ENCODE measurements around the gene S100A13. TPM values are rescaled to one million over a fixed set of nuclear protein-coding genes. Genes with fewer than 3 reads are reported as not detected.
"Not testable (repeated sequence)": the region's sequence is repeated elsewhere in the genome, so short reads cannot be mapped to it uniquely, and the experiment has no call there.

The S100A13 gene
- polyA plus RNA-seq, 1 experiment, result 310 TPM

DNA sequence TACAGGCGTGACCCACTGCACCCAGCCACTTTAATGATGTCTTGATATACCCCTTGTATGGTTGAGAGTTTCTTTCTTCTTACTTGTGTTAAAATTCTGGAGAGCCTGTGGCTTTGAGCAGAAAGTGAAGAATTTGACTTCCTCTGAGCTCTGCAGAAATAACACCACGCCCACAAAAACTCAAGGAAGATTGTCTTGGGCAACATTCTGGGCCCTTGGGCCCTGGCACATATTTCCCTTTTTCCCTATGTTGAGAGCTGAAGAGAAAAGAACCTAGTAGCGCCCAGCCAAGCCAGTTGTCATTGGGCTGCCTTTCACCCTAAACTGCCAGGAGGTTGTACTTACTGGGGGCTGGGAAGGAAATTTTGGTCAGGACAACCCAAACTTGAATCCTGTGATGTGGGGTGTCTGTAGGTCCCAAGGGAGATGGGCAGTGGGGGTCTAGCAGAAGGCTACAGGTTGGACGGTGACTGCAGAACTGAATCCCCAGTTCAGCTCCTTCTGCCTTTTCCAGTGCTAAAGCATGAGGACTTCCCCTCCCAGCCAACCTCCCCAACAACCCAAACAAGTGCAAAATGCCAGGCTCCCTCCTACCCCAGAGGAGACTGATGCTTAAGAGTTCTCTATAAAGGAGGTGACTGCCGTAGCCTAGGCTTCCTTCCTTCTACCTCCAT lies 19.5 kb upstream of the S100A13 start:
- no peak for DNase-seq (ENCODE audit: low read depth, low spot score)
- H3K27ac ChIP-seq (ENCODE audit: low read depth, low read length), result no peak overlapping the region
- TF ChIP-seq, protein P1, sequence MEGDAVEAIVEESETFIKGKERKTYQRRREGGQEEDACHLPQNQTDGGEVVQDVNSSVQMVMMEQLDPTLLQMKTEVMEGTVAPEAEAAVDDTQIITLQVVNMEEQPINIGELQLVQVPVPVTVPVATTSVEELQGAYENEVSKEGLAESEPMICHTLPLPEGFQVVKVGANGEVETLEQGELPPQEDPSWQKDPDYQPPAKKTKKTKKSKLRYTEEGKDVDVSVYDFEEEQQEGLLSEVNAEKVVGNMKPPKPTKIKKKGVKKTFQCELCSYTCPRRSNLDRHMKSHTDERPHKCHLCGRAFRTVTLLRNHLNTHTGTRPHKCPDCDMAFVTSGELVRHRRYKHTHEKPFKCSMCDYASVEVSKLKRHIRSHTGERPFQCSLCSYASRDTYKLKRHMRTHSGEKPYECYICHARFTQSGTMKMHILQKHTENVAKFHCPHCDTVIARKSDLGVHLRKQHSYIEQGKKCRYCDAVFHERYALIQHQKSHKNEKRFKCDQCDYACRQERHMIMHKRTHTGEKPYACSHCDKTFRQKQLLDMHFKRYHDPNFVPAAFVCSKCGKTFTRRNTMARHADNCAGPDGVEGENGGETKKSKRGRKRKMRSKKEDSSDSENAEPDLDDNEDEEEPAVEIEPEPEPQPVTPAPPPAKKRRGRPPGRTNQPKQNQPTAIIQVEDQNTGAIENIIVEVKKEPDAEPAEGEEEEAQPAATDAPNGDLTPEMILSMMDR (IDR thresholded peaks at IDR 0.05; ENCODE audit: low read depth, low read length), result no peak
- ChIA-PET CTCF (interaction anchor here (1.4 kb wide), 1 partner anchor 19 kb away, joined by 6 read pairs; the partner anchor contains the start of gene S100A13), POLR2A (interaction anchor here (2.1 to 2.7 kb wide), 2 partner anchors 13 to 20 kb away, joined by 8 to 14 read pairs; partner anchors contain the start of genes CHTOP and S100A13)
- no peaks in the 10 kb centered on the region for H3K27me3 ChIP-seq (ENCODE audit: control insufficient read depth, insufficient read depth, low read length)
- no peaks in the 10 kb centered on the region for H3K9me3 ChIP-seq (ENCODE audit: control insufficient read depth, insufficient read depth, low read length)
- no peak overlapping the region for H3K4me3 ChIP-seq (ENCODE audit: low read depth, low read length)

DNA sequence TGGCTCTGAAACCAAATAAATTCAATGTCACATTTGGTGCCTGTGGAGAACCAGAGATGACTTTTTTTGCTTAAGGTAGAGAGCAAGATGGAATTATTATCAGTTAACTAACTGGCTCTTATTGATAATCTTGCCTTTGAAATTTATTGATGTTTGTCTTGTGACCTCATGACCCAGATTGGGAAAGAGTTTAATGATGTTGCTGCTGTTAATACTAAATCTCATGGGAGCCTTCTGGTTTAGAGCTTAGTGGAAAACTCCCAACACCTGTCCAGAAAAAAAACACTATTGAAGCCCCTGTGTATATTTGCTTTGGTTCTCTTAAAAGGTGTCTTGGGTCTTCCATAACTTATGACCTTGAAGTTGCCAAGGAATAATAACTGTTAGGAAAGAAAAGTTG lies 16.5 kb upstream of the S100A13 start:
- Histone ChIP-seq H3K4me3 (ENCODE audit: low read depth, low read length) (no peak overlapping the region), H3K27me3 (ENCODE audit: control insufficient read depth, insufficient read depth, low read length) (no peaks in the 10 kb centered on the region), H3K27ac (ENCODE audit: low read depth, low read length) (no peak overlapping the region), H3K9me3 (ENCODE audit: control insufficient read depth, insufficient read depth, low read length) (no peaks in the 10 kb centered on the region)
- CTCF ChIA-PET, result interaction anchor here (1.7 to 2.0 kb wide), 3 partner anchors 16 to 133 kb away, joined by 6 to 12 read pairs (median 10); partner anchors contain the start of gene S100A13
- POLR2A ChIA-PET, result interaction anchor here (1.0 to 2.6 kb wide), 5 partner anchors 10 to 347 kb away, joined by 3 to 13 read pairs (median 4); partner anchors contain the start of genes CHTOP, RPS27, S100A13 and S100A16
- DNase-seq (ENCODE audit: low read depth, low spot score), result no peak
- TF ChIP-seq, protein P1 (IDR thresholded peaks at IDR 0.05; ENCODE audit: low read depth, low read length), result no peak

DNA sequence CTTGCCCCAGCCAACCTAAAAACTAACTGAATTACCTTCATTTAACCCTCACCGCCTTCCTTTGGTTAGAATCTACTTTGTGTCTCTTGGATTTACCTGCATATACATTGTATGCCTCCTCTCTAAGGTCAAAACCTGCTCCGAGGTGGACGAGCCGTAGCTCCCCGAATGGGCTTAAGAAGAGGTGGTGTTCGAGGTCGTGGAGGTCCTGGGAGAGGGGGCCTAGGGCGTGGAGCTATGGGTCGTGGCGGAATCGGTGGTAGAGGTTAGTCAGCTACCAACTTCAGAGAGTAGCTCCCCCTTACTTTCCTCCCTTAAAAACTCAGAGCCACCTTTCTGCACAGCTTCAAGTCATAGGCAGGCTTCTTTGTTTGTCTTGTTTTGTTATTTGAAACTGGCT lies 15.8 kb upstream of the S100A13 start:
- Histone ChIP-seq H3K4me3 (ENCODE audit: low read depth, low read length) (no peak overlapping the region), H3K27me3 (ENCODE audit: control insufficient read depth, insufficient read depth, low read length) (no peaks in the 10 kb centered on the region), H3K27ac (ENCODE audit: low read depth, low read length) (no peak overlapping the region), H3K9me3 (ENCODE audit: control insufficient read depth, insufficient read depth, low read length) (no peaks in the 10 kb centered on the region)
- no peak for DNase-seq (ENCODE audit: low read depth, low spot score)
- CTCF ChIA-PET, result interaction anchor here (1.7 to 2.0 kb wide), 3 partner anchors 16 to 133 kb away, joined by 6 to 12 read pairs (median 10); partner anchors contain the start of gene S100A13
- TF ChIP-seq, protein P1 (IDR thresholded peaks at IDR 0.05; ENCODE audit: low read depth, low read length), result no peak
- POLR2A ChIA-PET, result interaction anchor here (1.0 to 2.6 kb wide), 3 partner anchors 9 to 348 kb away, joined by 3 to 13 read pairs (median 3); partner anchors contain the start of genes CHTOP, RPS27 and S100A16

DNA sequence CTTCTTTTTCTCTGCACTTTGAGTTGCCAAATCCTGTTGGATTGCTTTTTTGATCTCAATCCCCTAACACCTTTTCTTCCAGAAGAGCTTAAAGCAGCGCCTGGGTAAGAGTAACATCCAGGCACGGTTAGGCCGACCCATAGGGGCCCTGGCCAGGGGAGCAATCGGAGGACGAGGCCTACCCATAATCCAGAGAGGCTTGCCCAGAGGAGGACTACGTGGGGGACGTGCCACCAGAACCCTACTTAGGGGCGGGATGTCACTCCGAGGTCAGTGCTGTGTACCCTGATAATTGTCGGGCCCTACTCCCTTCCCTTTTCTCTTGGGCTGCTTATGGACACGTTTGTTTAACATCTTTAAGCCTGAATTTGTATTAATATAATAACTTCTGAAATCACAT lies 14.9 kb upstream of the S100A13 start:
- no peak overlapping the region for H3K27ac ChIP-seq (ENCODE audit: low read depth, low read length)
- no peak for DNase-seq (ENCODE audit: low read depth, low spot score)
- TF ChIP-seq, protein P1 (IDR thresholded peaks at IDR 0.05; ENCODE audit: low read depth, low read length), result no peak
- ChIA-PET CTCF (no interaction called here), POLR2A (interaction anchor here (2.6 kb wide), 1 partner anchor 8 kb away, joined by 13 read pairs; the partner anchor contains the start of gene CHTOP)
- no peaks in the 10 kb centered on the region for H3K9me3 ChIP-seq (ENCODE audit: control insufficient read depth, insufficient read depth, low read length)
- no peak overlapping the region for H3K4me3 ChIP-seq (ENCODE audit: low read depth, low read length)
- H3K27me3 ChIP-seq (ENCODE audit: control insufficient read depth, insufficient read depth, low read length), result no peaks in the 10 kb centered on the region

DNA sequence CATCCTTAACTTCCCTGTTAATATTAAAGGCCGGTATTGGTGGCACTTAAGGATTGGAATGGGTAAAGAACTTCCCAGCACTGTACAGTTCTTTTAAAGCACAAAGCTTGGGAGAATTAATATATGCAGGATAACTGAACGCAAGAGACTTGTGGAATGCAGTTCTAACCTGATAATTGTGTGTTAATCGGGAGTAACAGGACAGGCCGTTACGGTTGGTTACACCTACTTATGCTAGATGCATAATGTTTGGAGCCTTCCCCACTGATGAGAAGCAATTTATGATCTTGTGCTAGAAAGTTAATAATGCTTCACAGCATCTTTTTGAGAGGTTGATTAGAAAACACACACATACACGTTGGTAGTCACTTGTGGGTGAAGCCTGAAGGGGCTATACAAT lies 13.6 kb upstream of the S100A13 start:
- H3K4me3 ChIP-seq (ENCODE audit: low read depth, low read length), result no peak overlapping the region
- POLR2A ChIA-PET, result interaction anchor here (1.4 kb wide), 1 partner anchor 13 kb away, joined by 5 read pairs; the partner anchor contains the start of genes S100A1 and S100A13
- no peaks in the 10 kb centered on the region for H3K9me3 ChIP-seq (ENCODE audit: control insufficient read depth, insufficient read depth, low read length)
- TF ChIP-seq, protein P1 (IDR thresholded peaks at IDR 0.05; ENCODE audit: low read depth, low read length), result no peak
- DNase-seq (ENCODE audit: low read depth, low spot score), result no peak
- CTCF ChIA-PET, result interaction anchor here (0.7 to 1.3 kb wide), 3 partner anchors 108 to 146 kb away, joined by 3 to 5 read pairs (median 4); no protein-coding TSS in a partner anchor
- H3K27ac ChIP-seq (ENCODE audit: low read depth, low read length), result no peak overlapping the region
- H3K27me3 ChIP-seq (ENCODE audit: control insufficient read depth, insufficient read depth, low read length), result no peaks in the 10 kb centered on the region

DNA sequence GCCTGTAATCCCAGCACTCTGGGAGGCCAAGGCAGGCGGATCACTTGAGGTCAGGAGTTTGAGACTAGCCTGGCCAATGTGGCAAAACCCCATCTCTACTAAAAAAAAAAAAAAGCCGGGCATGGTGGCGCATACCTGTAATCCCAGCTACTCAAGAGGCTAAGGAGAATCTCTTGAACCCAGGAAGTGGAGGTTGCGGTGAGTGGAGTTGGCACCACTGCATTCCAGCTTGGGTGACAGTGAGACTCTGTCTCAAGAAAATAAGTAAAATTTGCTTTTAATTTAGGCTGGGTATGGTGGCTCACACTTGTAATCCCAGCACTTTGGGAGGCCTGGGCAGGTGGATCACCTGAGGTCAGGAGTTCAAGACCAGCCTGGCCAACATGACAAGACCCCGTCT lies 12.9 kb upstream of the S100A13 start:
- POLR2A ChIA-PET, result interaction anchor here (1.4 kb wide), 1 partner anchor 12 kb away, joined by 5 read pairs; the partner anchor contains the start of genes S100A1 and S100A13
- DNase-seq (ENCODE audit: low read depth, low spot score); H3K9me3 ChIP-seq (ENCODE audit: control insufficient read depth, insufficient read depth, low read length); H3K27ac ChIP-seq (ENCODE audit: low read depth, low read length); H3K4me3 ChIP-seq (ENCODE audit: low read depth, low read length); H3K27me3 ChIP-seq (ENCODE audit: control insufficient read depth, insufficient read depth, low read length): not testable (repeated sequence)
- CTCF ChIA-PET, result interaction anchor here (0.7 to 1.6 kb wide), 3 partner anchors 13 to 145 kb away, joined by 3 to 8 read pairs (median 5); partner anchors contain the start of gene S100A13

Data from AG04450 (cell line).